Measurements from ENCODE around the gene ERBB4.

Gene ERBB4

GRCh38 chr2:212428681-212429478 is 109.7 kb downstream of the ERBB4 start:
- DNase-seq (ENCODE audit: low read depth in 1 of 2, low spot score in 1 of 2): no peak

GRCh38 chr2:212427638-212428037 is 111.0 kb downstream of the ERBB4 start:
- DNase-seq (ENCODE audit: low read depth in 1 of 2, low spot score in 1 of 2): no peak

- no peak for DNase-seq (ENCODE audit: low read depth in 1 of 2, low spot score in 1 of 2)
Measured at GRCh38 chr2:212426637-212427412, 111.8 kb downstream of the ERBB4 start.

- DNase-seq (ENCODE audit: low read depth in 1 of 2, low spot score in 1 of 2): no peak
Measured at GRCh38 chr2:212424082-212424481, 114.5 kb downstream of the ERBB4 start.

GRCh38 chr2:212423089-212423488 is 115.5 kb downstream of the ERBB4 start:
- DNase-seq (ENCODE audit: low read depth in 1 of 2, low spot score in 1 of 2): no peak

- no peak for DNase-seq (ENCODE audit: low read depth in 1 of 2, low spot score in 1 of 2)
Measured at GRCh38 chr2:212421556-212422334, 116.9 kb downstream of the ERBB4 start.

GRCh38 chr2:212416086-212416485 is 122.5 kb downstream of the ERBB4 start:
- DNase-seq (ENCODE audit: low read depth in 1 of 2, low spot score in 1 of 2): no peak

- no peak for DNase-seq (ENCODE audit: low read depth in 1 of 2, low spot score in 1 of 2)
Measured at GRCh38 chr2:212414767-212415211, 123.8 kb downstream of the ERBB4 start.

GRCh38 chr2:212409560-212409959 is 129.0 kb downstream of the ERBB4 start:
- DNase-seq (ENCODE audit: low read depth in 1 of 2, low spot score in 1 of 2): no peak

GRCh38 chr2:212408524-212408923 is 130.1 kb downstream of the ERBB4 start:
- DNase-seq (ENCODE audit: low read depth in 1 of 2, low spot score in 1 of 2): no peak

- DNase-seq (ENCODE audit: low read depth in 1 of 2, low spot score in 1 of 2): no peak
Measured at GRCh38 chr2:212406716-212407115, 131.9 kb downstream of the ERBB4 start.

- no peak for DNase-seq (ENCODE audit: low read depth in 1 of 2, low spot score in 1 of 2)
Measured at GRCh38 chr2:212402316-212402715, 136.3 kb downstream of the ERBB4 start.

- no peak for DNase-seq (ENCODE audit: low read depth in 1 of 2, low spot score in 1 of 2)
Measured at GRCh38 chr2:212398316-212398715, 140.3 kb downstream of the ERBB4 start.

- DNase-seq (ENCODE audit: low read depth in 1 of 2, low spot score in 1 of 2): no peak
Measured at GRCh38 chr2:212392544-212392943, 146.1 kb downstream of the ERBB4 start.

- DNase-seq (ENCODE audit: low read depth in 1 of 2, low spot score in 1 of 2): no peak
Measured at GRCh38 chr2:212392043-212392442, 146.6 kb downstream of the ERBB4 start.

- no peak for DNase-seq (ENCODE audit: low read depth in 1 of 2, low spot score in 1 of 2)
Measured at GRCh38 chr2:212387146-212387545, 151.5 kb downstream of the ERBB4 start.

- DNase-seq (ENCODE audit: low read depth in 1 of 2, low spot score in 1 of 2): no peak
Measured at GRCh38 chr2:212385241-212385640, 153.4 kb downstream of the ERBB4 start.

- DNase-seq (ENCODE audit: low read depth in 1 of 2, low spot score in 1 of 2): no peak
Measured at GRCh38 chr2:212384027-212384426, 154.6 kb downstream of the ERBB4 start.

- no peak for DNase-seq (ENCODE audit: low read depth in 1 of 2, low spot score in 1 of 2)
Measured at GRCh38 chr2:212381428-212382102, 157.0 kb downstream of the ERBB4 start.

GRCh38 chr2:212379103-212379502 is 159.5 kb downstream of the ERBB4 start:
- DNase-seq (ENCODE audit: low read depth in 1 of 2, low spot score in 1 of 2): no peak

- DNase-seq (ENCODE audit: low read depth in 1 of 2, low spot score in 1 of 2): no peak
Measured at GRCh38 chr2:212367431-212367830, 171.2 kb downstream of the ERBB4 start.

Measured in activated CD4-positive, alpha-beta T cell treated with anti-CD3 and anti-CD28 coated beads, Interleukin-2, amount 50 U/mL, for 24 hours (primary cell).